ENCODE measurements around the gene DGKH. TPM values are rescaled to one million over a fixed set of nuclear protein-coding genes. Genes with fewer than 3 reads are reported as not detected.
"Not testable (repeated sequence)": the region's sequence is repeated elsewhere in the genome, so short reads cannot be mapped to it uniquely, and the experiment has no call there.

DGKH gene
- total RNA-seq, 1 donor from 2014 or later, result 10.3 TPM

DNA sequence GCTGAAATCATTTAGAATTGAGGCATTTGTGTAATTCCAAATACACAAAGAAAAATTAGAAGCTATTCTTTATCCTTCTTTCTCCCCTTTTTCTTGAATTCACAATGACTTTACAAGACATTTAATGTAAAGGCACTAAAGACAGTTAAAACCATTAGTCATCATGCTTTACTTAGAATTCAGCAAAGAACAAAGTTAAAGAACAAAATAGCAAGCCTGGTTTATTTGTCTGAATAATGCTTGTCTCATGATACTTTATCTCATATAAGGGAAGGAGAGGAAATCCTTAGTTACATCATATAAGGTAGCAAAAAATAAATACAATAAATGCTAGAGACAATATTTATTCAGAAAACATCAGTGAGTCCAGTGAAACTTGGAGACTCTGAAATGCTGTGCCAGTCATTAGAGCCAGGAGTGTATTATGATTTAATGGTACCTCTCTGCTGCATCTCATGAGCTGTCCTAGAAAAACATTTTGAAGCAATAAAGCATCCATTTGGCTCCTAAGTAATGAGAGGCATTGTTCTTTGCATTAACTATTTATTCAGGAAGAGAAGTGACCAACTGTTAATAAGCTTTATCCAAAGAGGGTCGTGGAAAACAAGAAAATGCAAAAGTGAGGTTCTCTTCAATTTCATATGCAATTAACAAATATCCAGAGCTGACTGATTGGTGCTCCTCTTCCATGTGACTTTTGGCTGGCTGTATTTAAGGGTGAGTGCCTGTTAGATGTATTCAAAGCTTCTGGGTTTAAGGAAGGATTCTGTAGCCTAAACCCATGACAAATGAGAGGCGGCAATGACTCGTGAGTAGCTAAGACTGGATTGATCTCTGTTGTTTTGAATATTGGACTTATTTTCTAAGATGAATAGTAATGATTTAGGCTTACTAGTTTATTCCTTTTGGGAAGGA is 105.0 kb downstream of the DGKH start:
- no peak for DNase-seq (ENCODE audit: low read depth)

DNA sequence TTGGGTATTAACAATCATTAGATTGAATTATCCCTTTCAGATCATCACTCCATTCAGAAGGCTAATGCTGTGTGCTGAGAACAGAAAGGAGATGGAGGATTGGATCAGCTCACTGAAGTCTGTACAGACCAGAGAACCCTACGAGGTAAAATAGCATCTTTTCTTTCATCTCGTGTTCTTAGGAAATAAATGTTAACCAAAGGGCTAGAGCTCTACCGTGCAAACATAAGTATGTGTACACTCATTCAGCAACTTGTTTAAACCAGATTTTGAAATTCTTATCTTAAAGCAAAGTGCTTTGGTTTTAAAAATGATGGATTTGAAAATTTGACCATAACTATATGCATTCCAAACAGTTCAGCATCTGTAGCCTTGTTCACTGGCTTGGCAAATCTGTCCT is 106.8 kb downstream of the DGKH start:
- TF ChIP-seq, protein P1, sequence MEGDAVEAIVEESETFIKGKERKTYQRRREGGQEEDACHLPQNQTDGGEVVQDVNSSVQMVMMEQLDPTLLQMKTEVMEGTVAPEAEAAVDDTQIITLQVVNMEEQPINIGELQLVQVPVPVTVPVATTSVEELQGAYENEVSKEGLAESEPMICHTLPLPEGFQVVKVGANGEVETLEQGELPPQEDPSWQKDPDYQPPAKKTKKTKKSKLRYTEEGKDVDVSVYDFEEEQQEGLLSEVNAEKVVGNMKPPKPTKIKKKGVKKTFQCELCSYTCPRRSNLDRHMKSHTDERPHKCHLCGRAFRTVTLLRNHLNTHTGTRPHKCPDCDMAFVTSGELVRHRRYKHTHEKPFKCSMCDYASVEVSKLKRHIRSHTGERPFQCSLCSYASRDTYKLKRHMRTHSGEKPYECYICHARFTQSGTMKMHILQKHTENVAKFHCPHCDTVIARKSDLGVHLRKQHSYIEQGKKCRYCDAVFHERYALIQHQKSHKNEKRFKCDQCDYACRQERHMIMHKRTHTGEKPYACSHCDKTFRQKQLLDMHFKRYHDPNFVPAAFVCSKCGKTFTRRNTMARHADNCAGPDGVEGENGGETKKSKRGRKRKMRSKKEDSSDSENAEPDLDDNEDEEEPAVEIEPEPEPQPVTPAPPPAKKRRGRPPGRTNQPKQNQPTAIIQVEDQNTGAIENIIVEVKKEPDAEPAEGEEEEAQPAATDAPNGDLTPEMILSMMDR (conservative IDR thresholded peaks at IDR 0.05; ENCODE audit: low read depth, low read length), result no peak
- no peak overlapping the region for H3K4me3 ChIP-seq (ENCODE audit: low read depth, low read length)
- no peak for DNase-seq (ENCODE audit: low read depth)

More for the DNA sequence above, 105.0 kb downstream of the DGKH start:
- H3K4me3 ChIP-seq (ENCODE audit: low read depth, low read length), result no peak overlapping the region
- TF ChIP-seq, protein P1 (conservative IDR thresholded peaks at IDR 0.05; ENCODE audit: low read depth, low read length), result no peak

DNA sequence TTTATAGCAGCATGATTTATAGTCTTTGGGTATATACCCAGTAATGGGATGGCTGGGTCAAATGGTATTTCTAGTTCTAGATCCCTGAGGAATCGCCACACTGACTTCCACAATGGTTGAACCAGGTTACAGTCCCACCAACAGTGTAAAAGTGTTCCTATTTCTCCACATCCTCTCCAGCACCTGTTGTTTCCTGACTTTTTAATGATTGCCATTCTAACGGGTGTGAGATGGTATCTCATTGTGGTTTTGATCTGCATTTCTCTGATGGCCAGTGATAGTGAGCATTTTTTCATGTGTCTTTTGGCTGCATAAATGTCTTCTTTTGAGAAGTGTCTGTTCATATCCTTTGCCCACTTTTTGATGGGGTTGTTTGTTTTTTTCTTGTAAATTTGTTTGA is 114.9 kb downstream of the DGKH start:
- DNase-seq (ENCODE audit: low read depth); H3K4me3 ChIP-seq (ENCODE audit: low read depth, low read length): not testable (repeated sequence)

DNA sequence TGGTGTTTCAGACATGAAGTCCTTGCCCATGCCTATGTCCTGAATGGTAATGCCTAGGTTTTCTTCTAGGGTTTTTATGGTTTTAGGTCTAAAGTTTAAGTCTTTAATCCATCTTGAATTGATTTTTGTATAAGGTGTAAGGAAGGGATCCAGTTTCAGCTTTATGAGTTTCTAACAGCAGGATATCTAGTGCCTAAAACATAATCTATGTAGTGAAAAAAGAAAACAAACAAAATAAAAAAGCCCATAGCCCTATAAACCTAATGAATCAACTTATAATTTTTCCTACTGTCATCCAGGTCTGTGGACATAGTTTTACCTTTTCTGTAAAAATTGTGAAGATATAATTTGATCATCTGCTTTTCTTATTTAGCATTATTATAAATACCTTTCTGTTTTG is 115.5 kb downstream of the DGKH start:
- DNase-seq (ENCODE audit: low read depth); H3K4me3 ChIP-seq (ENCODE audit: low read depth, low read length): not testable (repeated sequence)

DNA sequence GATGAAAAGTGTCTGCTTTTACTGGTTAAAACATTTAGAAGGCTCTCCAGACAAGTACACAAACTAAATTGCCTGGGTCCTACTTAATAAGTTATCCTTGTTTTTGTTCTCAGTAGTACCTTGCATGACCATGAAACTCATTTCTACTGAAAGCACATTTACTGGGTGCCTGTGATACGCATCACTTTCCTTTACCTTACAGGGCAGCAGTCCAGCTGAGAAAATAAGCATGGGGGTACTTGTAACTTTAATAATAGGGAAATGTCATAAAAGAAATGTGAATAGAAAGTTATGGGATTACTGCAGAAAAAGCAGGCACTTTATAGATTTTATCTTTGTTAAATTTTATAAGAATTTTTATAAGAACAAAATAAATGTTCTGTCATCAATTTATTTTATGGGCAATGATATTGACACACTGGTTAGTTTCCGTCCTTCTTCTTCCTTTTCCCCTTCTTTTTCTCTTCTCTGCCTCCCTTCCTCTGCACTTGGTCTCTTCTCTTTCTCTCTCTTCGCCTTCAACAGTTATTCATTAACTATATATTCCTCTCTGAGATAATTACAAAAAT is 116.2 kb downstream of the DGKH start:
- no peak overlapping the region for H3K4me3 ChIP-seq (ENCODE audit: low read depth, low read length)
- no peak for DNase-seq (ENCODE audit: low read depth)
- TF ChIP-seq, protein P1 (conservative IDR thresholded peaks at IDR 0.05; ENCODE audit: low read depth, low read length), result no peak

DNA sequence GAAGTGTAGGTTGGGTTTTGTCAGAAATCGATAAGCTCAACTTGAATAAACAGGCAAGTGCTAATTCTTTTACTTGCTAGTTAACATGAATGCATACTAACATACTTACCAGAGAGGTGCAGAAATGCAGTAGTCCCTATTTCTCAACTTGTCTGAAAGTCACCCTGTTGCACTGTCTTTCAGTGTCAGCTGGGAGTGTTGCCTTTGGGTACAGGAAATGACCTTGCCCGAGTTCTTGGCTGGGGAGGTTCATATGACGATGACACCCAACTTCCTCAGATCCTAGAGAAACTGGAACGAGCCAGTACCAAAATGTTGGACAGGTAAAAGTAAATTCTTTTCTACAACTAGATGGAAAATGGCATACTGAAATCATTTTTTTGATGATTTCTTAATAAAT is 120.0 kb downstream of the DGKH start:
- no peak overlapping the region for H3K4me3 ChIP-seq (ENCODE audit: low read depth, low read length)
- TF ChIP-seq, protein P1 (conservative IDR thresholded peaks at IDR 0.05; ENCODE audit: low read depth, low read length), result no peak
- no peak for DNase-seq (ENCODE audit: low read depth)

DNA sequence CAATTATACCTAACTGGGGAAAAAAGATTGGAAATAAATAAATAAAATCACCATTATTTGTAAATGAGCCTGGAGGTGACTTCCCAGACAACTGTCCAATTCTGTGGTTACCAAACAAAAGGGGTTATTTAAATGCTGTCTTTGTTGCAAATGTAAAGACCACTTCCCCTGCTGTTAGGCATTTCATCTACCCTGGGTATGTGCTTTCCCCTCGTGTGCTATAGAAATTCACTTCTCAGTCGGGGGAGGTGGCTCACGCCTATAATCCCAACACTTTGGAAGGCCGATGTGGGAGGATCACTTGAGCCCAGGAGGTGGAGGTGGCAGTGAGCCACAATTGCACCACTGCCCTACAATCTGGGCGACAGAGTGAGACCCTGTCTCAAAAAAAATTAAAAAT is 121.6 kb downstream of the DGKH start:
- TF ChIP-seq, protein P1 (conservative IDR thresholded peaks at IDR 0.05; ENCODE audit: low read depth, low read length), result no peak
- H3K4me3 ChIP-seq (ENCODE audit: low read depth, low read length), result no peak overlapping the region
- DNase-seq (ENCODE audit: low read depth), result no peak
